Astrocyte (in vitro differentiated cells and primary cell): Measurements from ENCODE around the gene DMPK. TPM values are rescaled to one million over a fixed set of nuclear protein-coding genes. Genes with fewer than 3 reads are reported as not detected.

Experiments
- total RNA-seq: library from RNA; stranded (reverse); gene quantifications from 2 replicates; pipeline ENCODE4 v1.2.1, GENCODE V29; 2021

The DMPK gene
- total RNA-seq, 1 donor from 2014 or later = 75.2 TPM

Other genes starting within 250 kb of the DMPK start
- gene OPA3, start 197.7 kb downstream of the DMPK start, total RNA-seq = 12.4 and 12.8 TPM in 2 replicates
- 0.14 and 0.30 TPM in 2 replicates for gene GPR4, start 180.3 kb downstream of the DMPK start, total RNA-seq
- gene EML2, start 143.1 kb downstream of the DMPK start, total RNA-seq = 24.6 and 27.8 TPM in 2 replicates
- 4.4 and 4.6 TPM in 2 replicates for gene GIPR, start 114.3 kb downstream of the DMPK start, total RNA-seq
- gene SNRPD2, start 90.5 kb downstream of the DMPK start, total RNA-seq = 416 and 459 TPM in 2 replicates
- gene QPCTL, start 89.8 kb downstream of the DMPK start, total RNA-seq = 21.8 and 23.4 TPM in 2 replicates
- 19.6 and 21.1 TPM in 2 replicates for gene FBXO46, start 51.6 kb downstream of the DMPK start, total RNA-seq
- gene MEIOSIN, start 49.1 kb downstream of the DMPK start, total RNA-seq = not detected in 2 replicates
- gene SIX5, start 13.2 kb downstream of the DMPK start, total RNA-seq = 23.5 and 24.8 TPM in 2 replicates
- 61.9 and 69.0 TPM in 2 replicates for gene DMWD, start 10.4 kb upstream of the DMPK start, total RNA-seq
- 0.12 and 0.23 TPM in 2 replicates for gene RSPH6A, start 32.8 kb upstream of the DMPK start, total RNA-seq
- 70.0 and 73.5 TPM in 2 replicates for gene SYMPK, start 80.7 kb upstream of the DMPK start, total RNA-seq
- gene FOXA3, start 81.8 kb upstream of the DMPK start, total RNA-seq = 0.58 and 0.59 TPM in 2 replicates
- gene IRF2BP1, start 103.7 kb upstream of the DMPK start, total RNA-seq = 18.8 and 22.9 TPM in 2 replicates
- gene MYPOP, start 120.1 kb upstream of the DMPK start, total RNA-seq = 11.0 and 11.7 TPM in 2 replicates
- gene NANOS2, start 132.3 kb upstream of the DMPK start, total RNA-seq = not detected in 2 replicates
- 10.7 and 11.1 TPM in 2 replicates for gene NOVA2, start 191.4 kb upstream of the DMPK start, total RNA-seq
- 6.6 and 6.7 TPM in 2 replicates for gene CCDC61, start 213.0 kb upstream of the DMPK start, total RNA-seq
- gene PGLYRP1, start 240.6 kb upstream of the DMPK start, total RNA-seq = not detected in 2 replicates